Measurements from ENCODE around the gene FIGN. TPM values are rescaled to one million over a fixed set of nuclear protein-coding genes. Genes with fewer than 3 reads are reported as not detected.
A peak's percentile ranks its signal among the peaks of the same experiment; 100 is the strongest.

Gene FIGN
- total RNA-seq, 1 experiment from 2014 or later, result not detected

- no peaks in the 10 kb centered on the region for H3K27me3 Mint-ChIP-seq (ENCODE audit: insufficient read depth, unreplicated experiment)
- no TSS peak for BruUV-seq (replicated peaks)
- ChIA-PET POLR2A (no interaction called here), CTCF (no interaction called here)
- H3K36me3 Mint-ChIP-seq (ENCODE audit: insufficient read depth, unreplicated experiment), result no peaks in the 10 kb centered on the region
- H3K9me3 Mint-ChIP-seq (ENCODE audit: unreplicated experiment), result no peaks in the 10 kb centered on the region
- no peak overlapping the region for H3K4me3 ChIP-seq (ENCODE audit: low read depth, low read length)
- H3K27me3 ChIP-seq (replicated peaks; ENCODE audit: control insufficient read depth, insufficient read depth, low read length), result no peaks in the 10 kb centered on the region
- no peak for TF ChIP-seq CTCF (IDR thresholded peaks at IDR 0.05; ENCODE audit: insufficient read depth in 1 of 2, low read depth in 1 of 2, low read length in 1 of 2, severe bottlenecking in 1 of 2, unreplicated experiment in 1 of 2)
- H3K4me1 Mint-ChIP-seq (ENCODE audit: low read depth, unreplicated experiment), result no peaks in the 10 kb centered on the region
- no peak overlapping the region for H3K4me3 Mint-ChIP-seq (ENCODE audit: unreplicated experiment)
- no peaks in the 10 kb centered on the region for H3K4me1 ChIP-seq
- no peak for DNase-seq
- H3K27ac Mint-ChIP-seq (ENCODE audit: unreplicated experiment), result no peak overlapping the region
- intact Hi-C loops (cut with micrococcal nuclease; ENCODE audit: unreplicated experiment), result no loop called here
- H3K9me3 ChIP-seq, result no peaks in the 10 kb centered on the region
- H3K36me3 ChIP-seq (ENCODE audit: control insufficient read depth, insufficient read depth, low read length), result no peaks in the 10 kb centered on the region
Measured at GRCh38 chr2:163612332-163612731, 123.5 kb downstream of the FIGN start.

- no peaks in the 10 kb centered on the region for H3K9me3 ChIP-seq
- no peaks in the 10 kb centered on the region for H3K4me1 Mint-ChIP-seq (ENCODE audit: low read depth, unreplicated experiment)
- no peak overlapping the region for H3K4me3 Mint-ChIP-seq (ENCODE audit: unreplicated experiment)
- no peak overlapping the region for H3K27ac Mint-ChIP-seq (ENCODE audit: unreplicated experiment)
- no peak overlapping the region for H3K4me3 ChIP-seq (ENCODE audit: low read depth, low read length)
- no peaks in the 10 kb centered on the region for H3K9me3 Mint-ChIP-seq (ENCODE audit: unreplicated experiment)
- H3K27me3 ChIP-seq (replicated peaks; ENCODE audit: control insufficient read depth, insufficient read depth, low read length), result no peaks in the 10 kb centered on the region
- intact Hi-C loops (cut with micrococcal nuclease; ENCODE audit: unreplicated experiment), result loop anchor here (1.0 kb wide), 3 partner anchors 139 to 420 kb away; no protein-coding TSS in a partner anchor
- no peaks in the 10 kb centered on the region for H3K27me3 Mint-ChIP-seq (ENCODE audit: insufficient read depth, unreplicated experiment)
- no peaks in the 10 kb centered on the region for H3K36me3 ChIP-seq (ENCODE audit: control insufficient read depth, insufficient read depth, low read length)
- no peaks in the 10 kb centered on the region for H3K36me3 Mint-ChIP-seq (ENCODE audit: insufficient read depth, unreplicated experiment)
- H3K4me1 ChIP-seq, result no peaks in the 10 kb centered on the region
- ChIA-PET POLR2A (no interaction called here), CTCF (interaction anchor here (0.9 to 1.2 kb wide), 2 partner anchors 30 to 266 kb away, joined by 4 to 7 read pairs; no protein-coding TSS in a partner anchor)
- BruUV-seq (replicated peaks), result no TSS peak
- TF ChIP-seq CTCF (IDR thresholded peaks at IDR 0.05; ENCODE audit: insufficient read depth in 1 of 2, low read depth in 1 of 2, low read length in 1 of 2, severe bottlenecking in 1 of 2, unreplicated experiment in 1 of 2), result peak in 1 of 2 experiments; percentile 8
- DNase-seq, result no peak
Measured at GRCh38 chr2:163611557-163611906, 124.3 kb downstream of the FIGN start.

GRCh38 chr2:163610817-163611556, 124.8 kb downstream of the FIGN start:
- Histone ChIP-seq H3K27me3 (replicated peaks; ENCODE audit: control insufficient read depth, insufficient read depth, low read length) (no peaks in the 10 kb centered on the region), H3K36me3 (ENCODE audit: control insufficient read depth, insufficient read depth, low read length) (no peaks in the 10 kb centered on the region), H3K4me1 (no peaks in the 10 kb centered on the region), H3K4me3 (ENCODE audit: low read depth, low read length) (no peak overlapping the region), H3K9me3 (no peaks in the 10 kb centered on the region)
- Mint-ChIP-seq H3K9me3 (ENCODE audit: unreplicated experiment) (no peaks in the 10 kb centered on the region), H3K4me3 (ENCODE audit: unreplicated experiment) (no peak overlapping the region), H3K27ac (ENCODE audit: unreplicated experiment) (no peak overlapping the region), H3K36me3 (ENCODE audit: insufficient read depth, unreplicated experiment) (no peaks in the 10 kb centered on the region), H3K4me1 (ENCODE audit: low read depth, unreplicated experiment) (no peaks in the 10 kb centered on the region), H3K27me3 (ENCODE audit: insufficient read depth, unreplicated experiment) (no peaks in the 10 kb centered on the region)
- intact Hi-C loops (cut with micrococcal nuclease; ENCODE audit: unreplicated experiment), result loop anchor here (1.0 kb wide), 3 partner anchors 139 to 420 kb away; no protein-coding TSS in a partner anchor
- ChIA-PET POLR2A (no interaction called here), CTCF (interaction anchor here (0.5 to 1.2 kb wide), 3 partner anchors 30 to 462 kb away, joined by 4 to 7 read pairs (median 5); no protein-coding TSS in a partner anchor)
- TF ChIP-seq CTCF (IDR thresholded peaks at IDR 0.05; ENCODE audit: insufficient read depth in 1 of 2, low read depth in 1 of 2, low read length in 1 of 2, severe bottlenecking in 1 of 2, unreplicated experiment in 1 of 2), result peak; percentile 49 to 71
- DNase-seq, result peak; percentile 60 to 62
- BruUV-seq (replicated peaks), result no TSS peak
